HepG2 (cell line): ENCODE measurements around the gene NFATC3. TPM values are rescaled to one million over a fixed set of nuclear protein-coding genes. Genes with fewer than 3 reads are reported as not detected.

Source experiments
- BORCS8-MEF2B ChIP-seq: sonication (generic); formaldehyde crosslinking; IDR thresholded peaks from 2 replicates; pipeline ENCODE4 v1.8.0; 2022; ENCODE audit warnings: mild to moderate bottlenecking, missing genetic modification reagents
- CHD4 ChIP-seq: fragments of 200-600 bp; sonication (generic); IDR thresholded peaks from 2 replicates; pipeline ENCODE4 v1.7.0; 2017; ENCODE audit warnings: mild to moderate bottlenecking, low read length, borderline replicate concordance
- DR1 ChIP-seq: sonication (generic); formaldehyde crosslinking; IDR thresholded peaks from 2 replicates; pipeline ENCODE4 v1.8.0; 2021; ENCODE audit warnings: mild to moderate bottlenecking, missing genetic modification reagents, inconsistent platforms
- HDAC1 ChIP-seq: sonication (generic); formaldehyde crosslinking; IDR thresholded peaks from 2 replicates; pipeline ENCODE4 v1.5.1; 2020; ENCODE audit warnings: mild to moderate bottlenecking, missing genetic modification reagents
- HNRNPH1 ChIP-seq: fragments of 200-400 bp; formaldehyde crosslinking; optimal IDR thresholded peaks from 2 replicates; pipeline ENCODE3; 2017; ENCODE audit warnings: mild to moderate bottlenecking, low read depth, low read length
- KDM3A ChIP-seq: IDR thresholded peaks from 2 replicates; pipeline ENCODE4 v1.6.1; 2018; ENCODE audit warnings: low read depth, missing compliant biosample characterization
- KDM4B ChIP-seq: sonication (generic); formaldehyde crosslinking; IDR thresholded peaks from 2 replicates; pipeline ENCODE4 v1.4.0; 2020; ENCODE audit warnings: missing genetic modification reagents
- MED13 ChIP-seq: sonication (generic); formaldehyde crosslinking; IDR thresholded peaks from 2 replicates; pipeline ENCODE4 v1.5.0; 2020; ENCODE audit warnings: missing genetic modification reagents
- TCF7L2 ChIP-seq: IDR thresholded peaks from 2 replicates; pipeline ENCODE4 v1.6.1; 2011; ENCODE audit warnings: mild to moderate bottlenecking, low read depth, low read length, moderate library complexity
- XBP1 ChIP-seq: sonication (generic); formaldehyde crosslinking; IDR thresholded peaks from 2 replicates; pipeline ENCODE4 v1.5.0; 2020; ENCODE audit warnings: missing genetic modification reagents
- ZBTB7A ChIP-seq: sonication (generic); formaldehyde crosslinking; IDR thresholded peaks from 2 replicates; pipeline ENCODE4 v1.8.0; 2022; ENCODE audit warnings: mild to moderate bottlenecking, missing genetic modification reagents
- ZFP41 ChIP-seq: sonication (generic); formaldehyde crosslinking; IDR thresholded peaks from 2 replicates; pipeline ENCODE4 v1.4.0; 2020; ENCODE audit warnings: mild to moderate bottlenecking, missing genetic modification reagents, borderline replicate concordance
- ZIK1 ChIP-seq: sonication (generic); formaldehyde crosslinking; IDR thresholded peaks from 2 replicates; pipeline ENCODE4 v1.5.0; 2020; ENCODE audit warnings: mild to moderate bottlenecking, low read depth, missing genetic modification reagents, borderline replicate concordance
- ZNF230 ChIP-seq: sonication (generic); formaldehyde crosslinking; IDR thresholded peaks from 2 replicates; pipeline ENCODE4 v1.4.0; 2020; ENCODE audit warnings: mild to moderate bottlenecking, missing genetic modification reagents
- ZNF720 ChIP-seq: sonication (generic); formaldehyde crosslinking; IDR thresholded peaks from 2 replicates; pipeline ENCODE4 v1.4.0; 2020; ENCODE audit warnings: missing genetic modification reagents
- ZNF766 ChIP-seq: sonication (generic); formaldehyde crosslinking; IDR thresholded peaks from 2 replicates; pipeline ENCODE4 v1.5.0; 2020; ENCODE audit warnings: missing genetic modification reagents, borderline replicate concordance
- ZSCAN29 ChIP-seq: sonication (generic); formaldehyde crosslinking; conservative IDR thresholded peaks from 2 replicates; pipeline ENCODE4 v1.4.0; 2020; ENCODE audit warnings: mild to moderate bottlenecking, missing genetic modification reagents
- polyA plus RNA-seq, 8 experiments: library from polyadenylated mRNA; depleted of rRNA in 3 of 8; stranded (reverse) in 7 of 8; unstranded in 1 of 8; fragments of >200 nt; fragmentation: Illumina TruSeq in 4 of 8; extraction: Trizol in 4 of 8; gene quantifications; 2 replicates each; pipeline versions ENCODE4 v1.2.1 to v1.2.3, GENCODE V29; 2011 to 2016; ENCODE audit warnings: low read depth in 4 of 8, missing spikeins in 1 of 8, mixed read lengths in 1 of 8; ENCODE audit not compliant: insufficient read depth in 1 of 8
- total RNA-seq, 5 experiments: library from RNA; depleted of rRNA; stranded (reverse); fragments of >200 nt; fragmentation: Illumina TruSeq; extraction: Trizol; gene quantifications; 2 replicates each; pipeline ENCODE4 v1.2.3, GENCODE V29; 2016; ENCODE audit warnings: low read depth in 1 of 5
- TF ChIP-seq, protein P1 (sequence below): sonication (generic); formaldehyde crosslinking; IDR thresholded peaks from 2 replicates; pipeline ENCODE4 v1.4.0; 2020; ENCODE audit warnings: missing genetic modification reagents
- TF ChIP-seq, protein P2 (sequence below): sonication (generic); formaldehyde crosslinking; IDR thresholded peaks from 2 replicates; pipeline ENCODE4 v1.8.1; 2023; ENCODE audit warnings: mild to moderate bottlenecking, missing genetic modification reagents
- TF ChIP-seq, protein P3 (sequence below): sonication (generic); formaldehyde crosslinking; IDR thresholded peaks from 2 replicates; pipeline ENCODE4 v1.4.0; 2020; ENCODE audit warnings: mild to moderate bottlenecking, missing genetic modification reagents, borderline replicate concordance

Gene NFATC3
- total and polyA plus RNA-seq, 2 of the 13 experiments (the other 11 are each of a cell fraction or from before 2014, with no cell fraction given): 52.6 to 62.7 TPM

DNA sequence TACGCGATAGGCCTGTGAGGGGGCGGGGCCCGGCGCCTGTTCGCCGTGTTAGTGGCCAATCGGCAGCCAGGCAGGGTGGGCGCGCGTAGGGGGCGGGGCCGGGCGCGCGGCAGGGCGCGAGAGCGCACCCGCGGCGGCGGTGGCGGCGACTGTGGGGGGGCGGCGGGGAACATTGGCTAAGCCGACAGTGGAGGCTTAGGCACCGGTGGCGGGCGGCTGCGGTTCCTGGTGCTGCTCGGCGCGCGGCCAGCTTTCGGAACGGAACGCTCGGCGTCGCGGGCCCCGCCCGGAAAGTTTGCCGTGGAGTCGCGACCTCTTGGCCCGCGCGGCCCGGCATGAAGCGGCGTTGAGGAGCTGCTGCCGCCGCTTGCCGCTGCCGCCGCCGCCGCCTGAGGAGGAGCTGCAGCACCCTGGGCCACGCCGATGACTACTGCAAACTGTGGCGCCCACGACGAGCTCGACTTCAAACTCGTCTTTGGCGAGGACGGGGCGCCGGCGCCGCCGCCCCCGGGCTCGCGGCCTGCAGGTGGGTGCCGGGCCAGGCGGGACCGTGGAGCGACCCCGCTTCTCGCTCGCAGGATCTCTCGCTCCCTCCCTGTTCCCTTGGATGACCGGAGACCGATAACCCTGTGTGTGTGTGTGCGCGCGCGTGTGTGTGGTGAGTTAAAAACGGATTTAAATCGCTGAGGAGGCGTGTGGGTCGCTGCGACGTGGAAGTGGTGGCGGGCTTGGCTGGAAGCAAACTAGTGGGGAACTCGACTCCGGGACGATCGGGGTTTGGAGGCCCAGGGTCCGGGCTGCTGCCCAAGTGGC lies at the start of gene NFATC3 (continued):
- TF ChIP-seq, protein P1, sequence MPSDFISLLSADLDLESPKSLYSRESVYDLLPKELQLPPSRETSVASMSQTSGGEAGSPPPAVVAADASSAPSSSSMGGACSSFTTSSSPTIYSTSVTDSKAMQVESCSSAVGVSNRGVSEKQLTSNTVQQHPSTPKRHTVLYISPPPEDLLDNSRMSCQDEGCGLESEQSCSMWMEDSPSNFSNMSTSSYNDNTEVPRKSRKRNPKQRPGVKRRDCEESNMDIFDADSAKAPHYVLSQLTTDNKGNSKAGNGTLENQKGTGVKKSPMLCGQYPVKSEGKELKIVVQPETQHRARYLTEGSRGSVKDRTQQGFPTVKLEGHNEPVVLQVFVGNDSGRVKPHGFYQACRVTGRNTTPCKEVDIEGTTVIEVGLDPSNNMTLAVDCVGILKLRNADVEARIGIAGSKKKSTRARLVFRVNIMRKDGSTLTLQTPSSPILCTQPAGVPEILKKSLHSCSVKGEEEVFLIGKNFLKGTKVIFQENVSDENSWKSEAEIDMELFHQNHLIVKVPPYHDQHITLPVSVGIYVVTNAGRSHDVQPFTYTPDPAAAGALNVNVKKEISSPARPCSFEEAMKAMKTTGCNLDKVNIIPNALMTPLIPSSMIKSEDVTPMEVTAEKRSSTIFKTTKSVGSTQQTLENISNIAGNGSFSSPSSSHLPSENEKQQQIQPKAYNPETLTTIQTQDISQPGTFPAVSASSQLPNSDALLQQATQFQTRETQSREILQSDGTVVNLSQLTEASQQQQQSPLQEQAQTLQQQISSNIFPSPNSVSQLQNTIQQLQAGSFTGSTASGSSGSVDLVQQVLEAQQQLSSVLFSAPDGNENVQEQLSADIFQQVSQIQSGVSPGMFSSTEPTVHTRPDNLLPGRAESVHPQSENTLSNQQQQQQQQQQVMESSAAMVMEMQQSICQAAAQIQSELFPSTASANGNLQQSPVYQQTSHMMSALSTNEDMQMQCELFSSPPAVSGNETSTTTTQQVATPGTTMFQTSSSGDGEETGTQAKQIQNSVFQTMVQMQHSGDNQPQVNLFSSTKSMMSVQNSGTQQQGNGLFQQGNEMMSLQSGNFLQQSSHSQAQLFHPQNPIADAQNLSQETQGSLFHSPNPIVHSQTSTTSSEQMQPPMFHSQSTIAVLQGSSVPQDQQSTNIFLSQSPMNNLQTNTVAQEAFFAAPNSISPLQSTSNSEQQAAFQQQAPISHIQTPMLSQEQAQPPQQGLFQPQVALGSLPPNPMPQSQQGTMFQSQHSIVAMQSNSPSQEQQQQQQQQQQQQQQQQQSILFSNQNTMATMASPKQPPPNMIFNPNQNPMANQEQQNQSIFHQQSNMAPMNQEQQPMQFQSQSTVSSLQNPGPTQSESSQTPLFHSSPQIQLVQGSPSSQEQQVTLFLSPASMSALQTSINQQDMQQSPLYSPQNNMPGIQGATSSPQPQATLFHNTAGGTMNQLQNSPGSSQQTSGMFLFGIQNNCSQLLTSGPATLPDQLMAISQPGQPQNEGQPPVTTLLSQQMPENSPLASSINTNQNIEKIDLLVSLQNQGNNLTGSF (CRISPR knock-in tag): peak; percentile 52; the same call in 1 of the 2 replicates
- TF ChIP-seq BORCS8-MEF2B (CRISPR knock-in tag) (no peak; the same call in 1 of the 2 replicates), ZIK1 (CRISPR knock-in tag) (no peak), CHD4 (no peak), HNRNPH1 (no peak), KDM4B (no peak), KDM3A (CRISPR knock-in tag) (no peak), ZNF766 (CRISPR knock-in tag) (no peak; the same call in 1 of the 2 replicates), ZBTB7A (CRISPR knock-in tag) (no peak; the same call in 1 of the 2 replicates), ZFP41 (CRISPR knock-in tag) (no peak), HDAC1 (CRISPR knock-in tag) (0 out of 2 replicates have a peak, but pooled peaks have one; percentile 63), ZNF230 (no peak; the same call in 1 of the 2 replicates), MED13 (peak; percentile 66; the same call in 1 of the 2 replicates), ZSCAN29 (CRISPR knock-in tag) (no peak), XBP1 (no peak), TCF7L2 (no peak), ZNF720 (CRISPR knock-in tag) (no peak), DR1 (no peak)
- TF ChIP-seq, protein P2, sequence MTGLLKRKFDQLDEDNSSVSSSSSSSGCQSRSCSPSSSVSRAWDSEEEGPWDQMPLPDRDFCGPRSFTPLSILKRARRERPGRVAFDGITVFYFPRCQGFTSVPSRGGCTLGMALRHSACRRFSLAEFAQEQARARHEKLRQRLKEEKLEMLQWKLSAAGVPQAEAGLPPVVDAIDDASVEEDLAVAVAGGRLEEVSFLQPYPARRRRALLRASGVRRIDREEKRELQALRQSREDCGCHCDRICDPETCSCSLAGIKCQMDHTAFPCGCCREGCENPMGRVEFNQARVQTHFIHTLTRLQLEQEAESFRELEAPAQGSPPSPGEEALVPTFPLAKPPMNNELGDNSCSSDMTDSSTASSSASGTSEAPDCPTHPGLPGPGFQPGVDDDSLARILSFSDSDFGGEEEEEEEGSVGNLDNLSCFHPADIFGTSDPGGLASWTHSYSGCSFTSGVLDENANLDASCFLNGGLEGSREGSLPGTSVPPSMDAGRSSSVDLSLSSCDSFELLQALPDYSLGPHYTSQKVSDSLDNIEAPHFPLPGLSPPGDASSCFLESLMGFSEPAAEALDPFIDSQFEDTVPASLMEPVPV: peak; percentile 71; the same call in 1 of the 2 replicates
- TF ChIP-seq, protein P3, sequence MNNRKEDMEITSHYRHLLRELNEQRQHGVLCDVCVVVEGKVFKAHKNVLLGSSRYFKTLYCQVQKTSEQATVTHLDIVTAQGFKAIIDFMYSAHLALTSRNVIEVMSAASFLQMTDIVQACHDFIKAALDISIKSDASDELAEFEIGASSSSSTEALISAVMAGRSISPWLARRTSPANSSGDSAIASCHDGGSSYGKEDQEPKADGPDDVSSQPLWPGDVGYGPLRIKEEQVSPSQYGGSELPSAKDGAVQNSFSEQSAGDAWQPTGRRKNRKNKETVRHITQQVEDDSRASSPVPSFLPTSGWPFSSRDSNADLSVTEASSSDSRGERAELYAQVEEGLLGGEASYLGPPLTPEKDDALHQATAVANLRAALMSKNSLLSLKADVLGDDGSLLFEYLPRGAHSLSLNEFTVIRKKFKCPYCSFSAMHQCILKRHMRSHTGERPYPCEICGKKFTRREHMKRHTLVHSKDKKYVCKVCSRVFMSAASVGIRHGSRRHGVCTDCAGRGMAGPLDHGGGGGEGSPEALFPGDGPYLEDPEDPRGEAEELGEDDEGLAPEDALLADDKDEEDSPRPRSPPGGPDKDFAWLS (CRISPR knock-in tag): no peak
